NCI-H1092 treated with DMSO at 0.1 percent for 48 hours (cell line): ENCODE results near the gene TMEM248.
A peak's percentile ranks its signal among the peaks of the same experiment; 100 is the strongest.
"Not testable (repeated sequence)": the region's sequence is repeated elsewhere in the genome, so short reads cannot be mapped to it uniquely, and the experiment has no call there.

Source experiments
- DNase-seq: peaks from one replicate; lab custom pipeline; 2025; lab: John Stamatoyannopoulos, UW

Gene TMEM248

GRCh38 chr7:66952343-66953043 lies 31.5 kb downstream of the TMEM248 start:
- DNase-seq, result no peak

GRCh38 chr7:66953044-66953427 lies 32.0 kb downstream of the TMEM248 start:
- DNase-seq, result no peak

GRCh38 chr7:66957595-66958290 lies 36.7 kb downstream of the TMEM248 start:
- no peak for DNase-seq

GRCh38 chr7:66958538-66959350 lies 37.7 kb downstream of the TMEM248 start:
- no peak for DNase-seq

- DNase-seq, result no peak
These were observed 39.2 kb downstream of the TMEM248 start for GRCh38 chr7:66960192-66960591.

- DNase-seq, result no peak
These were observed 40.1 kb downstream of the TMEM248 start for GRCh38 chr7:66961096-66961495.

- DNase-seq, result no peak
These were observed 43.4 kb downstream of the TMEM248 start for GRCh38 chr7:66964411-66964810.

- no peak for DNase-seq
These were observed 46.0 kb downstream of the TMEM248 start for GRCh38 chr7:66967029-66967428.

GRCh38 chr7:66969001-66969400 lies 48.0 kb downstream of the TMEM248 start:
- DNase-seq, result not testable (repeated sequence)

GRCh38 chr7:66970310-66970709 lies 49.3 kb downstream of the TMEM248 start:
- no peak for DNase-seq

- no peak for DNase-seq
These were observed 54.1 kb downstream of the TMEM248 start for GRCh38 chr7:66974986-66975590.

- DNase-seq, result not testable (repeated sequence)
These were observed 57.3 kb downstream of the TMEM248 start for GRCh38 chr7:66978312-66978711.

- not testable (repeated sequence) for DNase-seq
These were observed 58.0 kb downstream of the TMEM248 start for GRCh38 chr7:66979013-66979412.

- DNase-seq, result not testable (repeated sequence)
These were observed 59.3 kb downstream of the TMEM248 start for GRCh38 chr7:66980336-66980735.

GRCh38 chr7:66989552-66989951 lies 68.5 kb downstream of the TMEM248 start:
- DNase-seq, result not testable (repeated sequence)

GRCh38 chr7:66994051-66994450 lies 73.0 kb downstream of the TMEM248 start:
- not testable (repeated sequence) for DNase-seq

GRCh38 chr7:66994691-66995049 lies 73.6 kb downstream of the TMEM248 start:
- DNase-seq, result peak; percentile 45

- peak; percentile 99 for DNase-seq
These were observed 74.2 kb downstream of the TMEM248 start, which contains the start of gene SBDS for GRCh38 chr7:66995050-66995776. Gene SBDS (minus strand): TSS chr7:66995586. CDS start chr7:66995417, 169 bp downstream.

- peak; percentile 99 for DNase-seq
These were observed 75.6 kb downstream of the TMEM248 start, which contains the start of gene TYW1 for GRCh38 chr7:66996444-66997191. Gene TYW1 (plus strand): TSS chr7:66996833. CDS start chr7:66996979, 146 bp downstream.

GRCh38 chr7:67000601-67001258 lies 79.7 kb downstream of the TMEM248 start:
- DNase-seq, result not testable (repeated sequence)
